Measurements from ENCODE around the gene ATP6V0A1. TPM values are rescaled to one million over a fixed set of nuclear protein-coding genes. Genes with fewer than 3 reads are reported as not detected.

ATP6V0A1 gene
- total and polyA plus RNA-seq, 4 donors, result 31.5 to 94.6 (median 45.2) TPM

DNA sequence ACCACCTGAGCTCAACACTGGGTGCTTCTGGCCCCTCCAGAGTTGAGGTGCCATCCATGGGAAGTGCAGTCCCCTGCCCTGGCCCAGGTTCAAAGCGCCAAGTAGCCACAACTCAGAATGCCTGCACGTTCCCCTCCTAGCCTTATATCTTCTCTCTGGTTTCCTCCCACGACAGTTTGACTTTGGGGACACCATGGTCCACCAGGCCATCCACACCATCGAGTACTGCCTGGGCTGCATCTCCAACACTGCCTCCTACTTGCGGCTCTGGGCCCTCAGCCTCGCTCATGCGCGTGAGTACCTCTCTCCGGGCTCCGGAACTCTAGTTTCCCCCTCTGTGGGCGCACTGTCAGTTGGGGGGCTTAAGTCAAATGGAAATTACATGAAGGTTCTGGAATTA lies 55.0 kb downstream of the ATP6V0A1 start:
- 93% methylated on average over 11 of the region's 11 CpGs for WGBS
- H3K36me3 ChIP-seq (ENCODE audit: control insufficient read depth in 4 of 4, insufficient read depth in 3 of 4, low read depth in 1 of 4, low read length in 3 of 4), result peaks cover 3 to 32% (median 7%) of the 10 kb centered on the region in 4 donors
- no peak for DNase-seq (ENCODE audit: low spot score)
- H3K27me3 ChIP-seq (ENCODE audit: control insufficient read depth in 4 of 4, insufficient read depth in 4 of 4, low read length in 3 of 4), result no peaks in the 10 kb centered on the region
- no peak for TF ChIP-seq FOXA1 (IDR thresholded peaks at IDR 0.05)
- H3K27ac ChIP-seq (ENCODE audit: low read depth in 1 of 2, low read length in 2 of 2), result peak overlapping the region in 1 of 2 donors; percentile 8
- no peak overlapping the region for H3K9ac ChIP-seq (ENCODE audit: low read depth in 1 of 2, low read length in 2 of 2)
- no peak overlapping the region for H3K4me3 ChIP-seq (ENCODE audit: low read depth in 1 of 3, low read length in 3 of 3)
- no peaks in the 10 kb centered on the region for H3K9me3 ChIP-seq (ENCODE audit: control insufficient read depth in 4 of 4, low read length in 3 of 4)
- peaks cover 0 to 8% (median 6%) of the 10 kb centered on the region in 4 donors for H3K4me1 ChIP-seq (ENCODE audit: control insufficient read depth in 4 of 4, insufficient read depth in 4 of 4, low read length in 3 of 4)

DNA sequence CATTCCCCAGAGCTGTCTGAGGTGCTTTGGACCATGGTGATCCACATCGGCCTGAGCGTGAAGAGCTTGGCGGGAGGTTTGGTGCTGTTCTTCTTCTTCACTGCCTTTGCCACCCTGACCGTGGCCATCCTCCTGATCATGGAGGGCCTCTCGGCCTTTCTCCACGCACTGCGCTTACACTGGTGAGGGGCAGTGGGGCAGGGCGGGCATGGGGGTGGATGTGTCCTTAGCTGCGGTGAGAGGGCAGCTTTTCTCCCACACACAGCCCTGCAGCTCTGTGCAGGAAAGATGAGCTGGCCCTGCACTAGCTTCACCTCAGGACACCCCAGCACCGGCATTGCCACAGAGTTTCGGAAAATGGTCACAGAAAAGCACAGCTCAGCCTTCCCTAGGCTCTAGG lies 55.6 kb downstream of the ATP6V0A1 start:
- peaks cover 0 to 10% (median 8%) of the 10 kb centered on the region in 4 donors for H3K4me1 ChIP-seq (ENCODE audit: control insufficient read depth in 4 of 4, insufficient read depth in 4 of 4, low read length in 3 of 4)

DNA sequence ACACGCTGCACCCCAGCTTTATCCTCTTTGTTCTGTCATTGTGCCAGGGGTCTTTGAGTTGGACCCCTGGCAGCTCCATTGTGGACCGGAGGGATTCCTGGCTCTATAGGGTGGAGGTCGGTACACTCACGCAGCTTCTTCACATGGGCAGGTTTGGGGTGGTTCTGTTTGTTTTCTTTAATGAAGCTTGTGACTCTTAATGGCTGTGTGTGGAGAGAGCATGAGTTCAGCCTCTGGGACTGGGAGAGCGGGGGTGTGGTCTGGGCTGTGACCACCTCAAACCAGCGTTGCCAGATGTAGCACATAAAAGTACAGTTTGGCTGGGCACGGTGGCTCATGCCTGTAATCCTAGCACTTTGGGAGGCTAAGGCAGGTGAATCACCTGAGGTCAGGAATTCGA lies 56.2 kb downstream of the ATP6V0A1 start:
- H3K36me3 ChIP-seq (ENCODE audit: control insufficient read depth in 4 of 4, insufficient read depth in 3 of 4, low read depth in 1 of 4, low read length in 3 of 4), result peaks cover 2 to 20% (median 6%) of the 10 kb centered on the region in 4 donors
- peaks cover 0 to 16% (median 12%) of the 10 kb centered on the region in 4 donors for H3K4me1 ChIP-seq (ENCODE audit: control insufficient read depth in 4 of 4, insufficient read depth in 4 of 4, low read length in 3 of 4)
- H3K27ac ChIP-seq (ENCODE audit: low read depth in 1 of 2, low read length in 2 of 2), result no peak overlapping the region
- WGBS, result 92% methylated on average over 8 of the region's 8 CpGs
- TF ChIP-seq TAF1 (conservative IDR thresholded peaks at IDR 0.05) (no peak), HNF4G (IDR thresholded peaks at IDR 0.05) (no peak), JUND (IDR thresholded peaks at IDR 0.05) (no peak)
- TF ChIP-seq, protein P1, sequence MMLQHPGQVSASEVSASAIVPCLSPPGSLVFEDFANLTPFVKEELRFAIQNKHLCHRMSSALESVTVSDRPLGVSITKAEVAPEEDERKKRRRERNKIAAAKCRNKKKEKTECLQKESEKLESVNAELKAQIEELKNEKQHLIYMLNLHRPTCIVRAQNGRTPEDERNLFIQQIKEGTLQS (IDR thresholded peaks at IDR 0.05), result no peak
- TF ChIP-seq, protein P2, sequence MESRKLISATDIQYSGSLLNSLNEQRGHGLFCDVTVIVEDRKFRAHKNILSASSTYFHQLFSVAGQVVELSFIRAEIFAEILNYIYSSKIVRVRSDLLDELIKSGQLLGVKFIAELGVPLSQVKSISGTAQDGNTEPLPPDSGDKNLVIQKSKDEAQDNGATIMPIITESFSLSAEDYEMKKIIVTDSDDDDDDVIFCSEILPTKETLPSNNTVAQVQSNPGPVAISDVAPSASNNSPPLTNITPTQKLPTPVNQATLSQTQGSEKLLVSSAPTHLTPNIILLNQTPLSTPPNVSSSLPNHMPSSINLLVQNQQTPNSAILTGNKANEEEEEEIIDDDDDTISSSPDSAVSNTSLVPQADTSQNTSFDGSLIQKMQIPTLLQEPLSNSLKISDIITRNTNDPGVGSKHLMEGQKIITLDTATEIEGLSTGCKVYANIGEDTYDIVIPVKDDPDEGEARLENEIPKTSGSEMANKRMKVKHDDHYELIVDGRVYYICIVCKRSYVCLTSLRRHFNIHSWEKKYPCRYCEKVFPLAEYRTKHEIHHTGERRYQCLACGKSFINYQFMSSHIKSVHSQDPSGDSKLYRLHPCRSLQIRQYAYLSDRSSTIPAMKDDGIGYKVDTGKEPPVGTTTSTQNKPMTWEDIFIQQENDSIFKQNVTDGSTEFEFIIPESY (IDR thresholded peaks at IDR 0.05), result no peak
- no peaks in the 10 kb centered on the region for H3K9me3 ChIP-seq (ENCODE audit: control insufficient read depth in 4 of 4, low read length in 3 of 4)
- DNase-seq (ENCODE audit: low spot score), result no peak
- H3K9ac ChIP-seq (ENCODE audit: low read depth in 1 of 2, low read length in 2 of 2), result no peak overlapping the region
- H3K4me3 ChIP-seq (ENCODE audit: low read depth in 1 of 3, low read length in 3 of 3), result no peak overlapping the region
- no peaks in the 10 kb centered on the region for H3K27me3 ChIP-seq (ENCODE audit: control insufficient read depth in 4 of 4, insufficient read depth in 4 of 4, low read length in 3 of 4)

More for the DNA sequence above, 55.6 kb downstream of the ATP6V0A1 start:
- no peak overlapping the region for H3K27ac ChIP-seq (ENCODE audit: low read depth in 1 of 2, low read length in 2 of 2)
- no peaks in the 10 kb centered on the region for H3K27me3 ChIP-seq (ENCODE audit: control insufficient read depth in 4 of 4, insufficient read depth in 4 of 4, low read length in 3 of 4)
- no peak overlapping the region for H3K9ac ChIP-seq (ENCODE audit: low read depth in 1 of 2, low read length in 2 of 2)
- no peak for DNase-seq (ENCODE audit: low spot score)
- H3K9me3 ChIP-seq (ENCODE audit: control insufficient read depth in 4 of 4, low read length in 3 of 4), result no peaks in the 10 kb centered on the region
- TF ChIP-seq HNF4G (IDR thresholded peaks at IDR 0.05) (no peak), RXRA (IDR thresholded peaks at IDR 0.05) (no peak)
- TF ChIP-seq, protein P3, sequence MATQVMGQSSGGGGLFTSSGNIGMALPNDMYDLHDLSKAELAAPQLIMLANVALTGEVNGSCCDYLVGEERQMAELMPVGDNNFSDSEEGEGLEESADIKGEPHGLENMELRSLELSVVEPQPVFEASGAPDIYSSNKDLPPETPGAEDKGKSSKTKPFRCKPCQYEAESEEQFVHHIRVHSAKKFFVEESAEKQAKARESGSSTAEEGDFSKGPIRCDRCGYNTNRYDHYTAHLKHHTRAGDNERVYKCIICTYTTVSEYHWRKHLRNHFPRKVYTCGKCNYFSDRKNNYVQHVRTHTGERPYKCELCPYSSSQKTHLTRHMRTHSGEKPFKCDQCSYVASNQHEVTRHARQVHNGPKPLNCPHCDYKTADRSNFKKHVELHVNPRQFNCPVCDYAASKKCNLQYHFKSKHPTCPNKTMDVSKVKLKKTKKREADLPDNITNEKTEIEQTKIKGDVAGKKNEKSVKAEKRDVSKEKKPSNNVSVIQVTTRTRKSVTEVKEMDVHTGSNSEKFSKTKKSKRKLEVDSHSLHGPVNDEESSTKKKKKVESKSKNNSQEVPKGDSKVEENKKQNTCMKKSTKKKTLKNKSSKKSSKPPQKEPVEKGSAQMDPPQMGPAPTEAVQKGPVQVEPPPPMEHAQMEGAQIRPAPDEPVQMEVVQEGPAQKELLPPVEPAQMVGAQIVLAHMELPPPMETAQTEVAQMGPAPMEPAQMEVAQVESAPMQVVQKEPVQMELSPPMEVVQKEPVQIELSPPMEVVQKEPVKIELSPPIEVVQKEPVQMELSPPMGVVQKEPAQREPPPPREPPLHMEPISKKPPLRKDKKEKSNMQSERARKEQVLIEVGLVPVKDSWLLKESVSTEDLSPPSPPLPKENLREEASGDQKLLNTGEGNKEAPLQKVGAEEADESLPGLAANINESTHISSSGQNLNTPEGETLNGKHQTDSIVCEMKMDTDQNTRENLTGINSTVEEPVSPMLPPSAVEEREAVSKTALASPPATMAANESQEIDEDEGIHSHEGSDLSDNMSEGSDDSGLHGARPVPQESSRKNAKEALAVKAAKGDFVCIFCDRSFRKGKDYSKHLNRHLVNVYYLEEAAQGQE (IDR thresholded peaks at IDR 0.05), result no peak
- H3K4me3 ChIP-seq (ENCODE audit: low read depth in 1 of 3, low read length in 3 of 3), result no peak overlapping the region
- H3K36me3 ChIP-seq (ENCODE audit: control insufficient read depth in 4 of 4, insufficient read depth in 3 of 4, low read depth in 1 of 4, low read length in 3 of 4), result peaks cover 3 to 26% (median 6%) of the 10 kb centered on the region in 4 donors
- WGBS, result 98% methylated on average over 11 of the region's 11 CpGs
